Urinary bladder (tissue), 4 donors: ENCODE results near the gene ATP8A2. TPM values are rescaled to one million over a fixed set of nuclear protein-coding genes. Genes with fewer than 3 reads are reported as not detected.

Experiments
- DNase-seq: peaks from one replicate; pipeline ENCODE4 v3.0.0-alpha.2; 2015; ENCODE audit errors: extremely low spot score
- H3K27ac ChIP-seq: one replicate; pipeline ENCODE4 v1.5.1; 2013; ENCODE audit warnings: low read depth, mild to moderate bottlenecking, moderate library complexity
- H3K36me3 ChIP-seq: one replicate; pipeline ENCODE4 v1.6.1; 2013; ENCODE audit warnings: mild to moderate bottlenecking, moderate library complexity; ENCODE audit not compliant: insufficient read depth
- H3K4me1 ChIP-seq: one replicate; pipeline ENCODE4 v1.6.1; 2013; ENCODE audit warnings: mild to moderate bottlenecking, moderate library complexity; ENCODE audit not compliant: insufficient read depth
- H3K4me3 ChIP-seq: one replicate; pipeline ENCODE4 v1.5.1; 2013; ENCODE audit warnings: low read depth, low read length
- WGBS: extraction: QIAGEN DNeasy Blood & Tissue Kit; methylation state at CpG from one replicate; pipeline ENCODE4 v1.1.7; 2013; 5-methylcytosine and 5-hydroxymethylcytosine counted together
- polyA plus RNA-seq: library from polyadenylated mRNA; stranded (reverse); fragments of 200-250 nt; gene quantifications from one replicate; pipeline ENCODE4 v1.2.3, GENCODE V29; 2013
- total RNA-seq: library from RNA; depleted of rRNA; stranded (reverse); fragments of >200 nt; gene quantifications from one replicate; pipeline ENCODE4 v1.2.3, GENCODE V29; 2014
- donor health status: healthy with polysubstance abuse.
- donor health status: healthy.

ATP8A2 gene
- total and polyA plus RNA-seq, 2 donors: 1.4 to 1.5 TPM

DNA sequence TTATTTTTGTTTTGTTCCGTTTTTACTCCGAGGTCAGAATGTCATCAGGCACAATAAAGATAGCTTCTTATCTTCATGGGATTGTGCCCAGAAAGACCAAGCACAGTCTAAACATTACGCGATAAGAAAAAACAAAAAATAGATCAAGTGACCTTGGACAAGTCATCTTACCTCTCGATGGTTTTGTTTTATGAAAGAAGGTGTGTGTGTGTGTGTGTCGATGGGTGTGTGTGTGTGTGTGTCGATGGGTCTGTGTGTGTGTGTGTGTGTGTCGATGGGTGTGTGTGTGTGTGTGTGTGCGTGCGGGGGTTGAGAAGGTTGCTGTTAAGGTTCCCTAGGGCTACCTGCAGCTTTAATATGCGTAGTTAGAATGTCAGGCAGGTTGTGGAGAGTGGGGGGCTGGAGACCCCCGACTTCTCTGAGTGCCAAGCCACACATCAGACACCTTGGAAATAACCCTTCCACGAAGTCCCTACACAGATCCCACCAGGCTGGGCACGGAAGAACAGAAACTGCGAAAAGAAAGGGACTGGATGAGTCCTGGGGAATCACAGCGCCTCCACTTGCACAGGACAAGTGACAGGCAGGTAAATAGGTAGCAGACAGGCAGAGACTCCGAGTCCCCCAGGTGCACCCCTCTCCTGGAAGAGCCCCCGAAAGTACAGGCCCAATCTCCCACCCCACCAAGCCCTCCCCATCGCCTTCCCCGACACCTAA is 458 bp upstream of the ATP8A2 start:
- Histone ChIP-seq H3K4me1 (no peaks in the 10 kb centered on the region), H3K36me3 (no peaks in the 10 kb centered on the region), H3K4me3 (peak overlapping the region; percentile 57), H3K27ac (no peak overlapping the region)
- 49% methylated on average over 20 of the region's 20 CpGs for WGBS
- no peak for DNase-seq

DNA sequence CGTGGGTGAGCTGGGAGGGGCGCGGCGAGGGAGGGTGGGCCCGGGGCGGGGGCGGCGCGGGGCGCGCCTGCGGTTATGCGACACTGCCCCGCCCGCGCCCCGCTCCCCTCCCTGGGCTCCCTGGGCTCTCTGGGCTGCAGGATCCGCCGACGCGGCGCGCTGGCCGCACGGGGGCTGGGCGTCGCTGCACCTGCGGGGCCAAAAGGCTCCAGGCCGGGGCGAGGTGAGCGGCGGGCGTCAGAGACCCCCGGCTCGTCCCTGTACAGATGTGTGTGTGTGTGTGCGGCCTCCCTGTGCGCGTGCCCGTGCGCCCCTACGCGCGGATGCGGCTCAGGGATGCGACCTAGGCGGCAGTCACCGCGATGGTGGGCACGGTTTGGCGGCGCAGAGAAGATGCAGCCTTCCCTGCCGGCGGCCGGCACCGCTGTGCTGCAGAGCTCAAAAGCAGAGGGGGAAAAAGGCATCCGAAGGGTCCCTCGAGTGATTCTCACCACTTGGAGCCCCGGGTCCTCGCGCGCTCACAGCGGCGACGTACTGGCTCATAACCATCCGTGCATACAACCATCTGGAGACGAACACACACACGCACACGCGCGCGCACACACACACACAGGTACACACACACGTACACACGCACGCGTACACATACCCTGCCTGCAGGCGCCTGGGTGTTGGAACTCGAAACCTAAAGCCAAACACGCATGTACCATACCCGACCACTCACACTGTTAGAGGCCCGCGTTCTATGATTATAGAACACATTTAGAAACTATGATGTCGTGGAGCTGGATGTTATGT is 709 bp downstream of the ATP8A2 start:
- no peak for DNase-seq
- H3K4me1 ChIP-seq: no peaks in the 10 kb centered on the region
- no peak overlapping the region for H3K27ac ChIP-seq
- no peaks in the 10 kb centered on the region for H3K36me3 ChIP-seq
- 11% methylated on average over 82 of the region's 82 CpGs for WGBS
- peak overlapping the region; percentile 57 for H3K4me3 ChIP-seq

DNA sequence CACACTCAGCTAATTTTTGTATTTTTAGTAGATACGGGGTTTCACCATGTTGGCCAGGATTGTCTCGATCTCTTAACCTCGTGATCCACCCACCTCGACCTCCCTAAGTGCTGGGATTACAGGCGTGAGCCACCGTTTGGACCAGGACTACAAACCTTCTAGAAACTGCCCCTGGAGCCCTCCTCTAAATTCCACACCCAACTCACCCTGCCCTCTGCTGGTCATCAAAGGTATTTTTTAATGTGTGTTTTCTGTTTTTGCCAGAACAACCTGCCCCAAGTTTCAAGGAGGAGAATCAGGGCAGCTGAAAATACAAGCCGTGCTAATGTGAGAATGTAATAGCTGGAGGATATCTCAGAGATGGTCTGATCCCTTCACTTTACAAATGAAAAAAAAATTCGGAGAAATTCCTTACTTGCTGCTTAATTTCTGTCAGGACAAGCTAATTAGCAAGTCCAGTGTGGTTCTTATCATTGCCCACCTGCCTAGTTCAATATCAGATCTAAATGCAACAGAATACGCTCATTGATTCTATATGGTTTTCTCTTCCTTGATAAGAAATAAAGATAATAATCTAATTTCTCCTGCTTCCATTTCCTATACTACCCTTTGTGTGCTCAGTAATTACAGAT is 4.1 kb downstream of the ATP8A2 start:
- H3K27ac ChIP-seq: no peak overlapping the region
- no peaks in the 10 kb centered on the region for H3K4me1 ChIP-seq
- no peak for DNase-seq
- H3K4me3 ChIP-seq: no peak overlapping the region
- H3K36me3 ChIP-seq: no peaks in the 10 kb centered on the region
- 43% methylated on average over 9 of the region's 9 CpGs for WGBS

DNA sequence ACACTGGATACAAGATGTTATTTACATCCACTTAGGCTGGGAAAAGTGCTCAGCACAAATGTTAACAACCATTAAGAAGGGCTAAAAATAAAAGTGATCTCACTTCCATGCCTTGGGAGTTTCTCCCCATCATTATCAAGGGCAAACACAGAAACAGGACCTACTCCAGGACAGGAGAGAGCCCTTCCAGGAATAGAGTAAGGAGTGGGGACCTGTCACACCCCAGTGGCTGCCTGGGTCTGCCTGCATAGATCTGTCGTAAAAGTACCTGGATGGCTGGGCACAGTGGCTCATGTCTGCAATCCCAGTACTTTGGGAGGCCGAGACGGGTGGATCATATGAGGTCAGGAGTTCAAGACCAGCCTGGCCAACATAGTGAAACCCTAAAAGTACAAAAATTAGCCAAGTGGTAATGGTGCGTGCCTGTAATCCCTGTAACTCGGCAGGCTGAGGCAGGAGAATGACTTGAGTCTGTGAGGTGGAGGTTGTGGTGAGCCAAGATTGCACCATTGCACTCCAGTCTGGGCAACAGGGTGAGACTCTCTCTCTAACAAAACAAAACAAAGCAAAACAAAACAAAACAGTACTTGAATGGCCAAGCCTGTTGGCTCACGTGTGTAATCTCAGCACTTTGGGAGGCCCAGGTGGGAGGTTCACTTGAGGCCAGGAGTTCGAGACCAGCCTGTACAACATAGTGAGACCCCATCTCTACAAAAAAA is 5.6 kb downstream of the ATP8A2 start:
- H3K4me3 ChIP-seq: no peak overlapping the region
- H3K36me3 ChIP-seq: no peaks in the 10 kb centered on the region
- H3K4me1 ChIP-seq: no peaks in the 10 kb centered on the region
- 89% methylated on average over 7 of the region's 7 CpGs for WGBS
- no peak for DNase-seq
- no peak overlapping the region for H3K27ac ChIP-seq

DNA sequence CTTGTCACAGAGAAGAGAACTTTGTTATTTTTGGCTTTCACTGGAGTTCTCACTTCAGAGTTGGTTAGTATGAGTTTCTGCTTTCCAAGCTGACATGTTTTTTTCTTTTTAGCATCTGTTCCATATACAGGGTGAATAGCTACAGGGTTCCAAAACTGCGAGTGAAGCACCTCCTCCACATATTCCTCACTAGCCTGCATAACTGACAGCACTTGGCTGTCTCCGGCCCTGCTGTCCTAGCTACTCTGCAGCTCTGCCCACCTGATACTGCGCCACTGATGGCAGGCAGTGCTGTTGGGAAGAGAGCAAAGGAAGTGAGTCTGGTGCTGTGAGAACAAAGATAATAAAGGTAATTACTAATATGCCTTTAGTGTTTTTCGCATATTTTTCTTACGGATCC is 6.8 kb downstream of the ATP8A2 start:
- 75% methylated on average over 5 of the region's 5 CpGs for WGBS
- no peak overlapping the region for H3K4me3 ChIP-seq
- no peak overlapping the region for H3K27ac ChIP-seq
- H3K36me3 ChIP-seq: no peaks in the 10 kb centered on the region
- H3K4me1 ChIP-seq: no peaks in the 10 kb centered on the region
- no peak for DNase-seq

DNA sequence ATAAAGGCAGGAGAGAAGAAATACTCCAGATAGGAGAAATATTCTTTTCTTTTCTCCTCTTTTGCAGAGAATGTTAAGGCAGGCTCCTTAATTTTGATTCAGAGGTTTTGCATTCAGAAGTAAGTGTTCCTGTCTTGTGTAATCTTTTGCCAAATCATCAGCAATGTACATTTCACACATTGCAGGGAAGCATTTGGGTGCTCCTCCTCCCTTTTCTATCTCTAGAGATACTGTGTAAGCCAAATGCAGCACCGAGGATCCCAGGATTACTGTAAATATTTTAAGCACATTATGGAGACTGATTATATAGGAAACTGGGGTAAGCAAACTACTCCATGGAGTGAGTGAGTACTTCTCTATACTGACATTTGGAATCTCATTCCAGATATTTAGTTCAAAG is 7.2 kb downstream of the ATP8A2 start:
- no peaks in the 10 kb centered on the region for H3K36me3 ChIP-seq
- WGBS: 16% methylated on average over 1 of the region's 1 CpG

DNA sequence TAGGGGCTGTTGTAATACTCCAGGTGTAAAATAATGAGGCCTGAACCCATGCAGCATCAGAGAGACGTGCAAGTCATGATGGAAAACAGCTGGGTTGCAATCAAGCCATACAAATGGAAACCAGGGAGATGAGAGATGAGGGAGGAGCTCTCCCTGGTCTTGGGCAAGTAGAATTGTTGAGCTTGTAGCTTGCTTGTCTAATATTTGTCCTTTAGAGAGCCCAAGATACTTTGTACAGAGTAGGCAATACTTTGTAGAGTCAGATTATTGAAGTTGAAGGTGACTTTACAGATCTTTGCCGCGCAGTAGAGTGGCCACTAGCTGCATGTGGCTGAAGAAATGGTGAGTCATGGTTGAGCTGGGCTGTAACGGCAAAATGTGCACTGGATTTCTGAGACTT is 8.3 kb downstream of the ATP8A2 start:
- no peak overlapping the region for H3K27ac ChIP-seq
- H3K4me3 ChIP-seq: no peak overlapping the region
- 73% methylated on average over 4 of the region's 4 CpGs for WGBS
- H3K36me3 ChIP-seq: no peaks in the 10 kb centered on the region
- no peaks in the 10 kb centered on the region for H3K4me1 ChIP-seq
- DNase-seq: no peak

More for the DNA sequence above, 7.2 kb downstream of the ATP8A2 start:
- Histone ChIP-seq H3K27ac (no peak overlapping the region), H3K4me3 (no peak overlapping the region), H3K4me1 (no peaks in the 10 kb centered on the region)
- no peak for DNase-seq

DNA sequence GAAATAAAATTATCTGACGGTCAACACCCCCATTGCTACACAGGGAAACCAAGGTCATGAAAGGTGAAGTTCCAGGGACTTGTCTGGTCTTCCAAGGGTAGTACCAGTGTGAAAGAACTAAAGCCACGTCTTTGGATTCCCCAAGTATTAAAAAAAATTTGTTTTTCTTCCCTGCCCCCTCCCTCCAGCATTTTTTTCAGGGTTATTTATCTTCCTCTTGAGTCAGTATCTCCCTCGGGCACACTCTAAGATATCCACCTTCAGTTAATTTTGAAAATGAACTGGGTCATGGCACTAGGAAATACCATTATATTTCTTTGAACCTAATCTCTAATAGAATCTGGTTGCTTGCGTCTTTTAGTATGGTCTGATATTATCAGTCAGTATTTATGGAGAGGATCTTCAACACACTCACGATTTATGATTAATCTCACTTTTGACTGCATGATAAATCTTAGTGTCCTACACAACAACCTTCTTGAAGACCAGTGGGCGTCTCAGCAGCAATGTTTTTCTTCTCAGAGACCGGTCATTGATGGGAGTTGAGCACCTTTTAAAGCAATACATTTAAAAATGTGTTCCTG is 9.1 kb downstream of the ATP8A2 start:
- 75% methylated on average over 7 of the region's 7 CpGs for WGBS
- Histone ChIP-seq H3K36me3 (no peaks in the 10 kb centered on the region), H3K4me1 (no peaks in the 10 kb centered on the region), H3K27ac (no peak overlapping the region), H3K4me3 (no peak overlapping the region)
- DNase-seq: no peak

DNA sequence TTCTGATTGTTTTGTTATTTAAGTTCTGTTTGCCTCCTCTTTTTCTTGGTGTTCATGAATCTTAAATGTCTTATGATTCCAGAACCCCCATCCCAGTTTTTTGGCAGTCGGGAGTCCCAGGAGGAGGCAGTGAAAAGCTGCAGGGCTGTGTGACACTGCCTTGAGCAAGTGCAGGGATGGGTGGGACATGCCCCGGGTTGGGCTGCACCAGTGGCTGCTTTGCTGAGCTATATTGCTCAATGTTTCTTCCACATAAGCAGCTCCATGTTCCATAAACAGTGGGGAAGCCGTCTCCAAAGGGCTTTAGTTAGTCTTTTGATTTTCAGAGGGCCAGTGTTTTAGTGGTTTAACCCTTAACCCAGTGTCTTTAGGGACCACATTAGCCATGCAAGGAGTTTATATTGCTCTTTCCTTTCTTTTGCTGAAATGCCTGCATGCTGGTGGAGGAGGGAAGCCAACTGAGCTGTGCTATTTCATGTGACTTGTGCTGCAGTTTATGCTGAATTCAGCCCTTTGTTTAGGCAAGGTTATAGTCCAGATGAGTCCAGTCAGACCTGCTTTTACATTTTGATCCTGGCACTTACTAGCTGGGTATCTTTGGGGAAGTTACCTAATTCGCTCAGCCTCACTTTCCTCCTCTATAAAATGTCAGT is 13.1 kb downstream of the ATP8A2 start:
- Histone ChIP-seq H3K4me1 (no peaks in the 10 kb centered on the region), H3K27ac (no peak overlapping the region), H3K4me3 (no peak overlapping the region), H3K36me3 (no peaks in the 10 kb centered on the region)
- DNase-seq: no peak
- 19% methylated on average over 4 of the region's 4 CpGs for WGBS

DNA sequence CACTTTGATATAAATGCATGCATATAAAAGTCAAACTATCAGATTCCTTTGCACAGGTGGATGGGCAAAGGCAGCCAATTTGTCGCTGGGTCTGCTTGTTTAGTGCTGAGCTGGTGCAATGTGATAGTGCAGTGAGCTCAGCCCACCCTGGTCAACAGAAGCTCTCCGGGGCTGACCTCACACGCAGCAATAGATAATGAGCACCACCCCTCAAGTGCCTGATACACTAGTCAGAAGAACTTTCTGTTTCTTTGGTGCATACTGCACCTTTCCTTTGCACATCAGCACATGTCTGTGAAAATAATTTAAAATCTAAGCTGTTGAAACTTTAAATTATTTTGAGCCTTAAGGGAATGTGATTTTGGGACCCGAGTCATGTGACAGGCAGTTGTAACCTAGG is 20.2 kb downstream of the ATP8A2 start:
- Histone ChIP-seq H3K36me3 (no peaks in the 10 kb centered on the region), H3K4me1 (no peaks in the 10 kb centered on the region), H3K4me3 (no peak overlapping the region), H3K27ac (no peak overlapping the region)
- WGBS: 53% methylated on average over 4 of the region's 4 CpGs
- DNase-seq: no peak

DNA sequence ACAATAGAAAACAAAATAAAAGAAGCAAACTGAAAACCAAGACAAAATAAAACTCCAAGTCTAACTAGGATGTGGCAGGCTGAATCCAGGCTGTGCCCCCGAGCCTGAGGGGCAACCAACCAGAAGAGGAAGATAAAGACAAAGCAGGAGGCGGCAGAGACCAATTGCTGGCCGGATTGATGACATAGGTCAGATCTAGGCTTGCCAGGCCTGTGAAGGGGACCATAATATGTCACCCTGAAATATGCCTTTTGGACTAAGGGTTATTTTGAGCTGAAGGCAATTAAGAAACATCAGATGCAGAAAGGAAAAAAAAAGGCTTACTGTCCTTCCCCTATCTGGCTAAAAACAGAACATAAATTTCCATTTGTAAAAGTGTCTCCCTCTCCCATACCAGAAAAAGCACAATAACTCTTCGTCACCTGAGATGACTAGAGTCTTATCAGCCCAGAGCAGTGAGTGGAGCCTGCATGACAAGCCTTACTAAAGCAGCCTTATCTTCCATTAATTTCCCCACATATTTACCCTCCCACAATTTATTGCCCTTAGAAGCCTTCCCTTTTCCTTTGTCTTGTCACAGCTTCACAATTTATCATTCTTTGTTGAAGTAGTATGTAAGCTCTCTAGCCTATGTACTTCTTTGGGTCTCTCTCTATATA is 22.8 kb downstream of the ATP8A2 start:
- H3K36me3 ChIP-seq: no peaks in the 10 kb centered on the region
- DNase-seq: no peak
- H3K27ac ChIP-seq: no peak overlapping the region
- 63% methylated on average over 4 of the region's 4 CpGs for WGBS
- H3K4me1 ChIP-seq: no peaks in the 10 kb centered on the region
- H3K4me3 ChIP-seq: no peak overlapping the region

DNA sequence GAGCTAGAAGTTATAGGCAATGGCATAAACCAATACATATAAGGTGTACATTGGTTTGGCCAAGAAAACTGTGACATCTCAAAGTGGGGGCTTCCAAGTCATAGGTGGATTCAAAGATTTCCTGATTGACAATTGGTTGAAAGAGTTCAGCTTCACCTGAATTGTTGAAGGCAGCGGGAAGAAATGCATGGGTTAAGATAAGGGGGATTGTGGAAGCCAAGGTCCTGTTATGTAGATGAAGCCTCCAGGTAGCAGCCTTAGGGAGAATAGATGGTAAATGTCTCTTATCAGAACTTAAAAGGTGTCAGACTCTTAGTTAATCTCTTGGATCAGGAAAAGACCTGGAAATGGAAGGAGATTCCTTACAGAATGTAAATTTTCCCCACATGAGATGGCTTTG is 26.0 kb downstream of the ATP8A2 start:
- Histone ChIP-seq H3K4me1 (no peaks in the 10 kb centered on the region), H3K4me3 (no peak overlapping the region), H3K27ac (no peak overlapping the region), H3K36me3 (no peaks in the 10 kb centered on the region)
- no peak for DNase-seq
- 47% methylated on average over 1 of the region's 1 CpG for WGBS
